Colonic mucosa (tissue), 4 donors: ENCODE results near the gene PNPLA2. TPM values are rescaled to one million over a fixed set of nuclear protein-coding genes. Genes with fewer than 3 reads are reported as not detected.

Experiments used
- DNase-seq: peaks from one replicate; pipeline ENCODE4 v3.0.0-alpha.2; 2020
- H3K27ac ChIP-seq: fragments of 200-600 bp; one replicate; pipeline ENCODE4 v1.8.0; 2021
- H3K27me3 ChIP-seq: fragments of 200-600 bp; one replicate; pipeline ENCODE4 v1.8.0; 2021
- H3K36me3 ChIP-seq: fragments of 200-600 bp; one replicate; pipeline ENCODE4 v1.8.0; 2021
- H3K4me1 ChIP-seq: fragments of 200-600 bp; one replicate; pipeline ENCODE4 v1.8.0; 2021; ENCODE audit warnings: mild to moderate bottlenecking
- H3K4me3 ChIP-seq: fragments of 200-600 bp; one replicate; pipeline ENCODE4 v1.8.0; 2021
- H3K9ac ChIP-seq, 2 donors: one replicate each; pipeline ENCODE4 v1.7.0; 2013; ENCODE audit warnings: control low read depth in 2 of 2, low read depth in 2 of 2, low read length in 2 of 2
- H3K9me3 ChIP-seq: fragments of 200-600 bp; one replicate; pipeline ENCODE4 v1.8.0; 2021
- intact Hi-C: fragments of 100-400 bp; cut with DNase I; formaldehyde crosslinking; loops from one replicate; pipeline ENCODE4 v1.14.1; 2022
- total RNA-seq, 2 donors: library from RNA; stranded (reverse); fragmentation: NEBNext Ultra II Directional in 1 of 2; extraction: Animal tissue kit (Norgen Biotek cat#: 25700) in 1 of 2; gene quantifications; one replicate each; pipeline ENCODE4 v1.2.1, GENCODE V29; 2021
- TF ChIP-seq, protein P1 (sequence below): fragments of 200-600 bp; IDR thresholded peaks from one replicate; pipeline ENCODE4 v1.8.0; 2022; ENCODE audit warnings: antibody characterized with exemption, mild to moderate bottlenecking
- donor health status: healthy.
- donor health status: DM: no; HTN: no; CAD: no.
- donor health status: DM: no; HTN: no; CAD: no.

PNPLA2 gene
- total RNA-seq, 2 donors from 2014 or later: 139 to 155 TPM

DNA sequence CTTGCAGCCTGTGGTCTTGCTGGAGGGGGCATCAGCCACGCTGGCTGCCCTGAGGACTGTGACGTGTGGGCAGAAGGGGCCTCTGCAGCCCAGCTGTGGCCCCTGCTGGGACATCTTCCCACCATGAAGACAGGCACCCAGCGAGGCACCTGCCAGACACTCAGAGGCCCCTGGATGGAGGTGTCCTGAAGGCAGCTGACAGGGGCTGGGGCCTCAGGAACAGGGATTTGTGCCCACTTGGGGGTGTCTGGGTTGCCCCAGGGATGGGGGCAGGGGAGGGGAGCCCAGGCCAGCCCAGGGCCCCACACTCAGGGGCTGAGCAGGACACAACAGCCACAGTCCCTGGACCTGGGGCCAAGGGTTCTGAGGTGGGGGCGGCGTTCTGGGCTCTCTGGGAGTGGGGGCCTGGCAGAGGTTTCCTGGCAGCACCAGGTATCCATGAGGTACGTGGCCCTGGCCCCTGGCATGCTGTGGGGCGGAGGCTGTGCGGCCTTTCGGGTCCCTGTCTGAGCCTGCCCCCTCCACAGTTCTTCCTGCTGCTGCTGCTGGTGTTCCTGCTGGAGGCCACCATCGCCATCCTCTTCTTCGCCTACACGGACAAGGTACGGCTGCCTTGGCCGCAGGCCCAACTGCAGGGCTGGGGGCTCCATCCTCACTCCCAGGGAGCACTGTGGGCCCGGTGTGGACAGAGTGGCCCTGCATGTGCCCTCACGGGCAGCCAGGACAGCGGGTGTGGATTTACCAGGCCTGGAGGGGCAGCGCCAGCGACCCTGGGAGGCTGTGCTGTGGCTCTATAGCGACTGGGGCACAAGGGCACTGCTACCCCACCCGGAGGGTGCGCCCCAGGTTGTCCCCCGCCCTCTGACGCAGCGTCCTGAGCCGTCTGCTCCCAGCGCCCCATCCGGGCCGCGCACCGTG is 45.5 kb downstream of the PNPLA2 start:
- DNase-seq: no peak
- H3K9me3 ChIP-seq: no peaks in the 10 kb centered on the region
- no peak overlapping the region for H3K27ac ChIP-seq
- intact Hi-C loops: no loop called here
- peaks cover 21% of the 10 kb centered on the region for H3K27me3 ChIP-seq
- H3K9ac ChIP-seq: no peak overlapping the region
- H3K4me1 ChIP-seq: peaks cover 12% of the 10 kb centered on the region
- TF ChIP-seq, protein P1, sequence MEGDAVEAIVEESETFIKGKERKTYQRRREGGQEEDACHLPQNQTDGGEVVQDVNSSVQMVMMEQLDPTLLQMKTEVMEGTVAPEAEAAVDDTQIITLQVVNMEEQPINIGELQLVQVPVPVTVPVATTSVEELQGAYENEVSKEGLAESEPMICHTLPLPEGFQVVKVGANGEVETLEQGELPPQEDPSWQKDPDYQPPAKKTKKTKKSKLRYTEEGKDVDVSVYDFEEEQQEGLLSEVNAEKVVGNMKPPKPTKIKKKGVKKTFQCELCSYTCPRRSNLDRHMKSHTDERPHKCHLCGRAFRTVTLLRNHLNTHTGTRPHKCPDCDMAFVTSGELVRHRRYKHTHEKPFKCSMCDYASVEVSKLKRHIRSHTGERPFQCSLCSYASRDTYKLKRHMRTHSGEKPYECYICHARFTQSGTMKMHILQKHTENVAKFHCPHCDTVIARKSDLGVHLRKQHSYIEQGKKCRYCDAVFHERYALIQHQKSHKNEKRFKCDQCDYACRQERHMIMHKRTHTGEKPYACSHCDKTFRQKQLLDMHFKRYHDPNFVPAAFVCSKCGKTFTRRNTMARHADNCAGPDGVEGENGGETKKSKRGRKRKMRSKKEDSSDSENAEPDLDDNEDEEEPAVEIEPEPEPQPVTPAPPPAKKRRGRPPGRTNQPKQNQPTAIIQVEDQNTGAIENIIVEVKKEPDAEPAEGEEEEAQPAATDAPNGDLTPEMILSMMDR: no peak
- no peak overlapping the region for H3K4me3 ChIP-seq
- no peaks in the 10 kb centered on the region for H3K36me3 ChIP-seq

GRCh38 chr11:864898-865297 is 46.2 kb downstream of the PNPLA2 start:
- no peak overlapping the region for H3K4me3 ChIP-seq
- H3K27me3 ChIP-seq: peaks cover 21% of the 10 kb centered on the region
- TF ChIP-seq, protein P1: no peak
- H3K27ac ChIP-seq: no peak overlapping the region
- no peaks in the 10 kb centered on the region for H3K36me3 ChIP-seq
- peaks cover 8% of the 10 kb centered on the region for H3K4me1 ChIP-seq
- intact Hi-C loops: no loop called here
- no peak for DNase-seq
- H3K9ac ChIP-seq: no peak overlapping the region
- no peaks in the 10 kb centered on the region for H3K9me3 ChIP-seq

GRCh38 chr11:865462-866430 is 47.0 kb downstream of the PNPLA2 start:
- no peak for DNase-seq
- Histone ChIP-seq H3K27me3 (peaks cover 21% of the 10 kb centered on the region), H3K9ac (no peak overlapping the region), H3K27ac (no peak overlapping the region), H3K9me3 (no peaks in the 10 kb centered on the region), H3K4me3 (no peak overlapping the region), H3K4me1 (peaks cover 6% of the 10 kb centered on the region), H3K36me3 (no peaks in the 10 kb centered on the region)
- TF ChIP-seq, protein P1: no peak
- intact Hi-C loops: no loop called here

- peaks cover 6% of the 10 kb centered on the region for H3K4me1 ChIP-seq
- no peak overlapping the region for H3K4me3 ChIP-seq
- peaks cover 21% of the 10 kb centered on the region for H3K27me3 ChIP-seq
- no peak for DNase-seq
- intact Hi-C loops: no loop called here
- H3K27ac ChIP-seq: no peak overlapping the region
- H3K36me3 ChIP-seq: no peaks in the 10 kb centered on the region
- TF ChIP-seq, protein P1: no peak
- no peaks in the 10 kb centered on the region for H3K9me3 ChIP-seq
- no peak overlapping the region for H3K9ac ChIP-seq
Observed at GRCh38 chr11:866481-866880, 47.8 kb downstream of the PNPLA2 start.

- H3K36me3 ChIP-seq: no peaks in the 10 kb centered on the region
- peaks cover 7% of the 10 kb centered on the region for H3K27me3 ChIP-seq
- TF ChIP-seq, protein P1: no peak
- H3K9ac ChIP-seq: no peak overlapping the region
- H3K4me3 ChIP-seq: no peak overlapping the region
- H3K4me1 ChIP-seq: no peaks in the 10 kb centered on the region
- H3K9me3 ChIP-seq: no peaks in the 10 kb centered on the region
- DNase-seq: no peak
- intact Hi-C loops: no loop called here
- H3K27ac ChIP-seq: no peak overlapping the region
Observed at GRCh38 chr11:867856-868358, 49.2 kb downstream of the PNPLA2 start.
